GM12878 (cell line): ENCODE results near the gene NAV1. TPM values are rescaled to one million over a fixed set of nuclear protein-coding genes. Genes with fewer than 3 reads are reported as not detected.

Experiments
- ATAC-seq: fragments of 200-7000 bp; cut with Tn5 transposase; 3 replicates; pipeline ENCODE4 v1.9.1; 2020; ENCODE audit warnings: mild to moderate bottlenecking, moderate library complexity
- BruUV-seq: library from RNA; stranded (reverse); fragments of 400-500 nt; replicated peaks from 2 replicates; lab custom pipeline; 2021; lab: Mats Ljungman, UMichigan
- CTCF ChIA-PET: fragments of 300-600 bp; sonication (Branson Sonifier 250); formaldehyde crosslinking; extraction: SDS; loops from one replicate; lab custom pipeline; 2021; ENCODE audit warnings: inconsistent platforms; lab: Yijun Ruan, JAX
- POLR2A ChIA-PET: fragments of 350-600 bp; formaldehyde crosslinking; extraction: SDS; loops from one replicate; lab custom pipeline; 2021; ENCODE audit warnings: inconsistent platforms; lab: Charles Lee
- RAD21 ChIA-PET: fragments of 300-600 bp; sonication (Branson Sonifier 250); formaldehyde crosslinking; loops from one replicate; lab custom pipeline; 2023; ENCODE audit warnings: antibody characterized with exemption; ENCODE audit not compliant: unreplicated experiment; lab: Charles Lee
- SMC1A ChIA-PET: fragments of 300-600 bp; sonication (Branson Sonifier 250); formaldehyde crosslinking; loops from one replicate; lab custom pipeline; 2023; ENCODE audit not compliant: unreplicated experiment, uncharacterized antibody; lab: Charles Lee
- DNase-seq: peaks from one replicate; pipeline ENCODE4 v3.0.0-alpha.2; 2011; ENCODE audit warnings: low read depth, low spot score
- FAIRE-seq: peaks from 3 replicates; lab custom pipeline; 2011; peaks lifted over from hg19 to GRCh38; lab: Jason Lieb, UNC
- H2AFZ ChIP-seq: 2 replicates; pipeline ENCODE4 v1.6.0; 2011; ENCODE audit warnings: low read depth, low read length, control low read depth; ENCODE audit not compliant: control insufficient read depth
- H3K27ac ChIP-seq: 2 replicates; pipeline ENCODE4 v1.5.1; 2011; ENCODE audit warnings: control low read depth; ENCODE audit not compliant: control insufficient read depth, insufficient read depth
- H3K27me3 ChIP-seq, 2 experiments: replicated peaks in 1 of 2; 2 replicates each; pipeline versions ENCODE4 v1.6.0 to v1.6.1; 2011; ENCODE audit warnings: low read length in 1 of 2; ENCODE audit not compliant: control insufficient read depth in 2 of 2, insufficient read depth in 2 of 2
- H3K36me3 ChIP-seq, 2 experiments: 2 replicates each; pipeline ENCODE4 v1.5.1; 2011; ENCODE audit warnings: low read length in 1 of 2; ENCODE audit not compliant: control insufficient read depth in 2 of 2, insufficient read depth in 2 of 2
- H3K4me1 ChIP-seq: 2 replicates; pipeline ENCODE4 v1.6.1; 2011; ENCODE audit warnings: mild to moderate bottlenecking, low read length, moderate library complexity, mixed read lengths; ENCODE audit not compliant: control insufficient read depth, insufficient read depth
- H3K4me2 ChIP-seq: 2 replicates; pipeline ENCODE4 v1.6.0; 2011; ENCODE audit warnings: control low read depth; ENCODE audit not compliant: control insufficient read depth, insufficient read depth
- H3K4me3 ChIP-seq: fragments of 200-600 bp; sonication (generic); 2 replicates; pipeline ENCODE4 v1.5.1; 2016
- H3K79me2 ChIP-seq: 2 replicates; pipeline ENCODE4 v1.6.0; 2011; ENCODE audit warnings: low read length; ENCODE audit not compliant: control insufficient read depth, insufficient read depth
- H3K9ac ChIP-seq: 2 replicates; pipeline ENCODE4 v1.8.0; 2011; ENCODE audit warnings: low read length, control low read depth, mixed read lengths; ENCODE audit not compliant: control insufficient read depth, insufficient read depth
- H3K9me3 ChIP-seq: replicated peaks from 3 replicates; pipeline ENCODE4 v1.5.1; 2011; ENCODE audit warnings: mild to moderate bottlenecking, low read length; ENCODE audit not compliant: control insufficient read depth, insufficient read depth
- H4K20me1 ChIP-seq: 2 replicates; pipeline ENCODE4 v1.6.0; 2011; ENCODE audit not compliant: control insufficient read depth, insufficient read depth
- ZNF687 ChIP-seq: fragments of 450-650 bp; IDR thresholded peaks from 2 replicates; pipeline ENCODE4 v1.6.1; 2017; ENCODE audit warnings: mild to moderate bottlenecking, moderate library complexity
- in situ Hi-C: fragments of 300-500 bp; cut with MboI; formaldehyde crosslinking; loops from 9 replicates; pipeline ENCODE4 v1.14.3; 2018; ENCODE audit warnings: mixed read lengths
- intact Hi-C: fragments of 100-400 bp; cut with micrococcal nuclease; formaldehyde crosslinking; loops from one replicate; pipeline ENCODE4 v1.14.2; 2022; ENCODE audit not compliant: unreplicated experiment
- polyA plus RNA-seq, 11 experiments: library from polyadenylated mRNA; depleted of rRNA in 4 of 11; unstranded in 6 of 11; stranded (reverse) in 5 of 11; fragments of >200 nt; fragmentation: Nextera tagmentation in 4 of 11; fragmentation: Illumina TruSeq in 1 of 11; extraction: Ambion mirVana in 4 of 11; extraction: Trizol in 1 of 11; gene quantifications; 1 replicate in 1 of 11; 2 replicates in 10 of 11; pipeline versions ENCODE4 v1.2.1 to v1.2.3, GENCODE V29; 2011 to 2016; ENCODE audit warnings: inconsistent platforms in 2 of 11, missing spikeins in 2 of 11, low read depth in 1 of 11
- total RNA-seq, 4 experiments: library from RNA; depleted of rRNA in 3 of 4; stranded (reverse); fragments of >200 nt in 3 of 4; fragmentation: Illumina TruSeq in 1 of 4; extraction: Trizol in 1 of 4; gene quantifications; 2 replicates each; pipeline versions ENCODE4 v1.2.1 to v1.2.3, GENCODE V29; 2013 to 2021
- TF ChIP-seq, protein P1 (sequence below): IDR thresholded peaks from 2 replicates; pipeline ENCODE4 v1.6.1; 2012; ENCODE audit warnings: low read depth, low read length, improper control_type of control experiment

NAV1 gene
- total and polyA plus RNA-seq, 10 of the 15 experiments (the other 5 are each of a cell fraction or from before 2014, with no cell fraction given): 0.04 to 1.3 (median 0.36) TPM

GRCh38 chr1:201561195-201561564 lies 22.3 kb downstream of the NAV1 start (continued):
- no peak for TF ChIP-seq ZNF687

DNA sequence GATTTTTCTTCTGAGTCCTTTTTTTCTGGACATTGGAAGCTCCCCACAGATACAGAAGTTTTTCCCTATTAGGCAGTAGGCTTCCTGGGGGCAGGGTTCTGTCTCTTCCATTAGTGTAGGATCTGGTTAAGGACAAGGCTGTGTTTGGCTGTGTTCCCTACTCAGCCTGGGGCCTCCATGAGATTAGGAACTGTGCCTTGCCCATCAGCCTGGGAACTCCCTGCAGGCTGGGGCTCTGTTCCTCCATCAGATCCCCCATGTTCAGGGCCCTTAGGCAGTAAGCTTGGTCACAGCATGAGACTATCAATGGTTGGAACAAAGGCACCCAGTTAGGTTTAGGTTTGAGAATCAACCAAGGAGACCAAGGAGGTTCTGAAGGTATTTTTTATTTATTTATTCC lies 22.7 kb downstream of the NAV1 start:
- DNase-seq (no peak), ATAC-seq (no peak)
- BruUV-seq: no TSS peak
- no peak overlapping the region for H3K4me3 ChIP-seq
- H2AFZ ChIP-seq: no peak overlapping the region
- no peaks in the 10 kb centered on the region for H3K79me2 ChIP-seq
- SMC1A ChIA-PET: interaction anchor here (0.6 to 1.5 kb wide), 4 partner anchors 134 to 229 kb away, joined by 3 to 6 read pairs (median 3); no protein-coding TSS in a partner anchor
- POLR2A ChIA-PET: no interaction called here
- no peaks in the 10 kb centered on the region for H4K20me1 ChIP-seq
- no peaks in the 10 kb centered on the region for H3K36me3 ChIP-seq
- CTCF ChIA-PET: interaction anchor here (0.5 to 6.4 kb wide), 13 partner anchors 11 to 652 kb away, joined by 3 to 154 read pairs (median 4); no protein-coding TSS in a partner anchor
- H3K9me3 ChIP-seq: no peaks in the 10 kb centered on the region
- no peak overlapping the region for H3K27ac ChIP-seq
- H3K4me2 ChIP-seq: no peak overlapping the region
- H3K9ac ChIP-seq: no peak overlapping the region
- RAD21 ChIA-PET: interaction anchor here (0.6 to 4.9 kb wide), 5 partner anchors 30 to 243 kb away, joined by 3 to 31 read pairs (median 5); no protein-coding TSS in a partner anchor
- no peaks in the 10 kb centered on the region for H3K4me1 ChIP-seq
- TF ChIP-seq, protein P1, sequence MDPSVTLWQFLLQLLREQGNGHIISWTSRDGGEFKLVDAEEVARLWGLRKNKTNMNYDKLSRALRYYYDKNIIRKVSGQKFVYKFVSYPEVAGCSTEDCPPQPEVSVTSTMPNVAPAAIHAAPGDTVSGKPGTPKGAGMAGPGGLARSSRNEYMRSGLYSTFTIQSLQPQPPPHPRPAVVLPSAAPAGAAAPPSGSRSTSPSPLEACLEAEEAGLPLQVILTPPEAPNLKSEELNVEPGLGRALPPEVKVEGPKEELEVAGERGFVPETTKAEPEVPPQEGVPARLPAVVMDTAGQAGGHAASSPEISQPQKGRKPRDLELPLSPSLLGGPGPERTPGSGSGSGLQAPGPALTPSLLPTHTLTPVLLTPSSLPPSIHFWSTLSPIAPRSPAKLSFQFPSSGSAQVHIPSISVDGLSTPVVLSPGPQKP: no peak
- TF ChIP-seq, all 136 proteins: peak for 0
- no peak for FAIRE-seq
- peaks cover 0 to 1% of the 10 kb centered on the region in 2 experiments; a peak in 1 of 4 replicates for H3K27me3 ChIP-seq
- in situ Hi-C loops (loop anchor here (5.0 to 10.0 kb wide), 2 partner anchors 146 to 223 kb away; no protein-coding TSS in a partner anchor), intact Hi-C loops (no loop called here)
